A549 (cell line): ENCODE measurements around the gene MACC1. TPM values are rescaled to one million over a fixed set of nuclear protein-coding genes. Genes with fewer than 3 reads are reported as not detected.
"Not testable (repeated sequence)": the region's sequence is repeated elsewhere in the genome, so short reads cannot be mapped to it uniquely, and the experiment has no call there.

Experiments
- ATAC-seq, 2 experiments: fragments of 200-7000 bp in 1 of 2; fragments of >200 bp in 1 of 2; cut with Nextera tagmentation in 1 of 2; cut with Tn5 transposase in 1 of 2; 3 replicates each; pipeline versions ENCODE4 v1.8.0 to v1.9.1; 2018 to 2020; ENCODE audit warnings: mild to moderate bottlenecking in 1 of 2, moderate library complexity in 1 of 2
- CTCF ChIA-PET: fragments of 300-600 bp; sonication (Branson Sonifier 250); formaldehyde crosslinking; extraction: SDS; loops from one replicate; lab custom pipeline; 2021; ENCODE audit warnings: antibody characterized with exemption, inconsistent platforms; lab: Yijun Ruan, JAX
- POLR2A ChIA-PET: fragments of 350-600 bp; formaldehyde crosslinking; extraction: SDS; loops from one replicate; lab custom pipeline; 2021; ENCODE audit warnings: antibody characterized with exemption, inconsistent platforms; lab: Yijun Ruan, JAX
- DNase-seq, 2 experiments: peaks; one replicate each; pipeline versions ENCODE4 v3.0.0 to v3.0.0-alpha.2; 2011 to 2016; ENCODE audit warnings: low read depth in 1 of 2, low spot score in 1 of 2
- FAIRE-seq: peaks from 2 replicates; lab custom pipeline; 2011; peaks lifted over from hg19 to GRCh38; lab: Jason Lieb, UNC
- H3K27ac ChIP-seq, 2 experiments: fragments of >200 bp; sonication (Bioruptor Twin); formaldehyde crosslinking; 3 replicates each; pipeline ENCODE4 v1.5.1; 2016 to 2017
- H3K4me1 ChIP-seq: fragments of >200 bp; sonication (Bioruptor Twin); formaldehyde crosslinking; 3 replicates; pipeline ENCODE4 v1.6.1; 2016
- H3K4me2 ChIP-seq: fragments of >200 bp; sonication (Bioruptor Twin); formaldehyde crosslinking; 3 replicates; pipeline ENCODE4 v1.6.1; 2016
- H3K4me3 ChIP-seq: fragments of >200 bp; sonication (Bioruptor Twin); formaldehyde crosslinking; 3 replicates; pipeline ENCODE4 v1.5.1; 2016
- H3K9me3 ChIP-seq: fragments of >200 bp; sonication (Bioruptor Twin); formaldehyde crosslinking; 3 replicates; pipeline ENCODE4 v1.6.1; 2016
- BCL3 ChIP-seq: fragments of >200 bp; sonication (Bioruptor Twin); formaldehyde crosslinking; IDR thresholded peaks from 3 replicates; pipeline ENCODE4 v1.6.1; 2016
- EHMT2 ChIP-seq: fragments of 200-600 bp; sonication (generic); IDR thresholded peaks from 2 replicates; pipeline ENCODE4 v1.6.1; 2016; ENCODE audit warnings: antibody characterized with exemption, low read depth, mild to moderate bottlenecking, moderate library complexity
- ESRRA ChIP-seq: fragments of 150-350 bp; IDR thresholded peaks from 2 replicates; pipeline ENCODE4 v1.6.1; 2014; ENCODE audit warnings: mild to moderate bottlenecking, low read length, borderline replicate concordance
- FOSL2 ChIP-seq, 2 experiments: fragments of 450-650 bp in 1 of 2; fragments of >200 bp in 1 of 2; sonication (Bioruptor Twin) in 1 of 2; formaldehyde crosslinking; IDR thresholded peaks; 2 replicates each; pipeline versions ENCODE4 v1.5.0 to v1.6.1; 2016 to 2020; ENCODE audit warnings: mild to moderate bottlenecking in 1 of 2, moderate library complexity in 1 of 2
- FOXS1 ChIP-seq: fragments of 250-450 bp; sonication (Bioruptor Pico); IDR thresholded peaks from 2 replicates; pipeline ENCODE4 v1.5.0; 2020; ENCODE audit warnings: mild to moderate bottlenecking, moderate library complexity
- HES2 ChIP-seq: fragments of >200 bp; sonication (Bioruptor Twin); formaldehyde crosslinking; IDR thresholded peaks from 2 replicates; pipeline ENCODE4 v1.6.1; 2016
- HOXA7 ChIP-seq: fragments of 250-450 bp; sonication (Bioruptor Pico); IDR thresholded peaks from 2 replicates; pipeline ENCODE4 v1.5.0; 2020; ENCODE audit warnings: mild to moderate bottlenecking, moderate library complexity
- JUNB ChIP-seq: fragments of >200 bp; sonication (Bioruptor Twin); formaldehyde crosslinking; IDR thresholded peaks from 2 replicates; pipeline ENCODE4 v1.6.1; 2016
- KDM1A ChIP-seq: fragments of 200-600 bp; sonication (generic); IDR thresholded peaks from 2 replicates; pipeline ENCODE4 v1.6.1; 2016; ENCODE audit warnings: low read depth, mild to moderate bottlenecking
- PBX3 ChIP-seq: IDR thresholded peaks from 2 replicates; pipeline ENCODE4 v1.6.1; 2012
- PHF8 ChIP-seq: fragments of 200-600 bp; sonication (generic); IDR thresholded peaks from 2 replicates; pipeline ENCODE4 v1.6.1; 2016; ENCODE audit warnings: low read depth, mild to moderate bottlenecking, antibody characterized with exemption, moderate library complexity, borderline replicate concordance
- POLR2A ChIP-seq: IDR thresholded peaks from 2 replicates; pipeline ENCODE4 v1.6.1; 2012; ENCODE audit warnings: mild to moderate bottlenecking, low read length
- POLR2AphosphoS2 ChIP-seq: conservative IDR thresholded peaks from 2 replicates; pipeline ENCODE4 v1.6.1; 2012; ENCODE audit warnings: low read length, improper control_type of control experiment, inconsistent platforms
- RCOR1 ChIP-seq: fragments of 150-350 bp; IDR thresholded peaks from 2 replicates; pipeline ENCODE4 v1.6.1; 2014; ENCODE audit warnings: antibody characterized with exemption, low read length, low read depth
- RFX5 ChIP-seq: fragments of 450-650 bp; IDR thresholded peaks from 2 replicates; pipeline ENCODE4 v1.7.1; 2014; ENCODE audit warnings: antibody characterized with exemption, mild to moderate bottlenecking, moderate library complexity
- WGBS: methylation state at CpG from one replicate; pipeline ENCODE4 v1.1.6; 2017; ENCODE audit errors: missing lambda C conversion rate; 5-methylcytosine and 5-hydroxymethylcytosine counted together
- polyA plus RNA-seq, 4 experiments: library from polyadenylated mRNA; depleted of rRNA in 3 of 4; stranded (reverse); fragments of >200 nt; fragmentation: RNase III in 1 of 4; extraction: RNeasy Plus Mini Kit Qiagen cat#74134 plus additional on column Dnase treatment in 1 of 4; gene quantifications; 2 replicates in 3 of 4; 3 replicates in 1 of 4; pipeline ENCODE4 v1.2.3, GENCODE V29; 2011 to 2017
- TF ChIP-seq, protein P1 (sequence below): fragments of 150-350 bp; IDR thresholded peaks from 2 replicates; pipeline ENCODE4 v1.6.1; 2014; ENCODE audit warnings: low read depth, mild to moderate bottlenecking, low read length

Gene MACC1
- polyA plus RNA-seq, 2 of the 4 experiments (the other 2 are of a cell fraction), result 0.01 TPM; not detected in 1

- 65% methylated on average over 1 of the region's 1 CpG for WGBS
- no peaks in the 10 kb centered on the region for H3K9me3 ChIP-seq
- FAIRE-seq (no peak), ATAC-seq (no peak), DNase-seq (no peak)
- ChIA-PET POLR2A (no interaction called here), CTCF (no interaction called here)
- no peak overlapping the region for H3K27ac ChIP-seq
- H3K4me1 ChIP-seq, result no peaks in the 10 kb centered on the region
- H3K4me2 ChIP-seq, result no peak overlapping the region
- no peak overlapping the region for H3K4me3 ChIP-seq
- TF ChIP-seq FOSL2 (IDR thresholded peaks at IDR 0.05), result no peak
- TF ChIP-seq FOSL2 (CRISPR knock-in tag; IDR thresholded peaks at IDR 0.05), result no peak
- TF ChIP-seq POLR2A, result no peak
- no peak for TF ChIP-seq HOXA7
- no peak for TF ChIP-seq EHMT2
- no peak for TF ChIP-seq KDM1A
- TF ChIP-seq JUNB, result no peak
- TF ChIP-seq PBX3, result no peak
- no peak for TF ChIP-seq RFX5
- TF ChIP-seq, protein P1, sequence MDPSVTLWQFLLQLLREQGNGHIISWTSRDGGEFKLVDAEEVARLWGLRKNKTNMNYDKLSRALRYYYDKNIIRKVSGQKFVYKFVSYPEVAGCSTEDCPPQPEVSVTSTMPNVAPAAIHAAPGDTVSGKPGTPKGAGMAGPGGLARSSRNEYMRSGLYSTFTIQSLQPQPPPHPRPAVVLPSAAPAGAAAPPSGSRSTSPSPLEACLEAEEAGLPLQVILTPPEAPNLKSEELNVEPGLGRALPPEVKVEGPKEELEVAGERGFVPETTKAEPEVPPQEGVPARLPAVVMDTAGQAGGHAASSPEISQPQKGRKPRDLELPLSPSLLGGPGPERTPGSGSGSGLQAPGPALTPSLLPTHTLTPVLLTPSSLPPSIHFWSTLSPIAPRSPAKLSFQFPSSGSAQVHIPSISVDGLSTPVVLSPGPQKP, result no peak
- TF ChIP-seq ESRRA, result no peak
- no peak for TF ChIP-seq HES2
- no peak for TF ChIP-seq RCOR1
- no peak for TF ChIP-seq FOXS1 (CRISPR knock-in tag)
These were observed 28.6 kb downstream of the MACC1 start for GRCh38 chr7:20188567-20188966.

- ATAC-seq, H3K27ac ChIP-seq, FAIRE-seq, H3K4me2 ChIP-seq, H3K4me3 ChIP-seq, POLR2A ChIA-PET, H3K4me1 ChIP-seq, H3K9me3 ChIP-seq, DNase-seq, CTCF ChIA-PET: not testable (repeated sequence)
- WGBS, result 10% methylated on average over 4 of the region's 4 CpGs
These were observed 29.3 kb downstream of the MACC1 start for GRCh38 chr7:20187850-20188249.

DNA sequence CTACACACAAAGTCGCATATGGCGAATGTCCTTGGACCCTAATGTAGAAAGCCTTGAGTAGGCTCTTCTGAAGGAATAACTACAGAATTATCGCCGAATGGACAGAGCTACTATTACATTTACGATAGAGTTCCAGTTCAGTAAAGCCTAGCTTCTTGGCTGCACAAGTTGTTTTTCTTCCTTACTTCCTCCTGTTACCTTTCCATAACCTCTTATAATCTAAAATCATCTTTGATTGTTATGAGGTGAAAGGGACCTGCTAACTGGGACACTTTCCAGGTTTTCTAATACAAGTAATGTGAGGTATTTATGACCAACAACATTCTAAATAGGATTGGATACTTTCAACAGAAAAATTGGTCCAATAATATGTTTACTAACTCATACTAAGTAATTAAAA, 31.2 kb downstream of the MACC1 start:
- Histone ChIP-seq H3K4me2 (no peak overlapping the region), H3K27ac (no peak overlapping the region), H3K4me3 (no peak overlapping the region), H3K4me1 (no peaks in the 10 kb centered on the region), H3K9me3 (no peaks in the 10 kb centered on the region)
- ATAC-seq (no peak), DNase-seq (no peak), FAIRE-seq (no peak)
- ChIA-PET POLR2A (no interaction called here), CTCF (no interaction called here)
- TF ChIP-seq POLR2AphosphoS2 (no peak), KDM1A (no peak), PHF8 (no peak)
- WGBS, result 89% methylated on average over 5 of the region's 5 CpGs

DNA sequence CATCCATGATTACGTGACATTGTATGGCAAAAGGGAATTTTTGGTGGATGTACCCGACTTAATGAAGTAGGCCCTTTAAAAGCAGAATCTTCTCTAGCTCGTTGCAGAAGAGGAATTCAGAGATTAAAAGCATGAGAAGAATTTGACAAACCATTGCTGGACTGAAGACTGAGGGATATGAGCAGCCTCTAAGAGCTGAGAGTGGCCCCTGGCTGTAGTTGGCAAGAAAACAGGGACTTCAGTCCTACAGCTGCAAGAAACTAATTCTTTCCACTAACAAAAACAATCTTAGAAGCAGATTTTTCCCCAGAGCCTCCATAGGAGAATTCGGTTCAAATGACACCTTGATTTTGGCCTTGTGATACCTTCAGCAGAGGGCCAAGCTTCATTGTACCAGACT, 34.1 kb downstream of the MACC1 start:
- no peaks in the 10 kb centered on the region for H3K9me3 ChIP-seq
- no peak overlapping the region for H3K27ac ChIP-seq
- 54% methylated on average over 4 of the region's 4 CpGs for WGBS
- FAIRE-seq, result no peak
- POLR2A ChIA-PET, result no interaction called here
- DNase-seq, result no peak
- H3K4me3 ChIP-seq, result no peak overlapping the region
- no peak overlapping the region for H3K4me2 ChIP-seq
- no peak for TF ChIP-seq BCL3
- no peaks in the 10 kb centered on the region for H3K4me1 ChIP-seq
- CTCF ChIA-PET, result no interaction called here
- no peak for ATAC-seq
